Right renal cortex interstitium (tissue), 3 donors: Measurements from ENCODE around the gene ZRANB1. TPM values are rescaled to one million over a fixed set of nuclear protein-coding genes. Genes with fewer than 3 reads are reported as not detected.

Experiments used
- DNase-seq, 3 donors: peaks; one replicate each; pipeline ENCODE4 v3.0.0-alpha.2; 2013; ENCODE audit warnings: low read depth in 3 of 3, low spot score in 2 of 3
- polyA plus RNA-seq, 3 donors: library from polyadenylated mRNA; unstranded; fragments of 120-200 nt; gene quantifications; one replicate each; pipeline ENCODE4 v1.2.1, GENCODE V29; 2013; ENCODE audit not compliant: insufficient read length in 3 of 3

ZRANB1 gene
- polyA plus RNA-seq, 3 donors: 28.9 to 30.1 (median 29.1) TPM

GRCh38 chr10:124918906-124919305 is 23.0 kb upstream of the ZRANB1 start:
- no peak for DNase-seq

GRCh38 chr10:124921261-124921660 is 20.7 kb upstream of the ZRANB1 start:
- no peak for DNase-seq

- no peak for DNase-seq
Measured at GRCh38 chr10:124923684-124924083, 18.2 kb upstream of the ZRANB1 start.

GRCh38 chr10:124926548-124926947 is 15.4 kb upstream of the ZRANB1 start:
- no peak for DNase-seq

DNA sequence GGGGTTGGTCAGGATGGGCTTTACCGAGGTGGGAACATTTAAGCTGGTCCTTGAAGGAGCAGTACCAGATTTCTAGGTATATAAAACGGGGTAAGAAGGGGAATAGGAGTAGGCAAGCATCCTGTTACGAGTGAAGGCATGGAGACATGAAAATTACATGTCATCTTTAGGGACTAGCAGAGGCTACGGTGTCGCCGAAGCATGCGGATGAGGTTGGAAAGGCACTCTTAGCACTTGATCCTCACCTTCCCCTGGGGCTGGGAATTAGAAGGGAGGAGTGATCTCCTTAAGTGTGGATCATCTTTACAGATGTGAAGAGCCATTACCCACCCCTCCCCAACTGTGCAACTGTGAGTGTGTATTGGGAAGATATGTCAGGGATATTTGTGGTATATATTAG is 13.8 kb upstream of the ZRANB1 start:
- DNase-seq: no peak

- DNase-seq: no peak
Measured at GRCh38 chr10:124928545-124928944, 13.4 kb upstream of the ZRANB1 start.

DNA sequence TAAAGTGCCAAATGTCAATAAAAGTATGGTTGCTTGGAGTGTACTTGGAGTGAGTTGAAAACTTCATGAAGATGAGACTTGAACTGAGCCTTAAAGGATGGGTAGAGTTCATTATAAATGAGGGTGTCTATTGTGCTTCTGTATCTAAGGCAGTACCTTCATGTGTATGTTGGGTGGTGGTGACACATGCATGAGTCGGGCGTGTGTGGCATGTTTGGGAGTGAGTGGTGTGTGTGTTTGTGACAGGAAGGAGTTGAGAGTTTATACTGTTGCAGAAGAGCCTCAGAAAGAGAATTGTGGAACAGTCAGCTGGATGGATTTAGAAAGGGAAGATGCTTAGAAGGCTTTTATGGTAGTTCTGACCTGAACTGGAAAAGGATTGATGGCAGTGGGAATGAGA is 6.0 kb upstream of the ZRANB1 start:
- DNase-seq: no peak

DNA sequence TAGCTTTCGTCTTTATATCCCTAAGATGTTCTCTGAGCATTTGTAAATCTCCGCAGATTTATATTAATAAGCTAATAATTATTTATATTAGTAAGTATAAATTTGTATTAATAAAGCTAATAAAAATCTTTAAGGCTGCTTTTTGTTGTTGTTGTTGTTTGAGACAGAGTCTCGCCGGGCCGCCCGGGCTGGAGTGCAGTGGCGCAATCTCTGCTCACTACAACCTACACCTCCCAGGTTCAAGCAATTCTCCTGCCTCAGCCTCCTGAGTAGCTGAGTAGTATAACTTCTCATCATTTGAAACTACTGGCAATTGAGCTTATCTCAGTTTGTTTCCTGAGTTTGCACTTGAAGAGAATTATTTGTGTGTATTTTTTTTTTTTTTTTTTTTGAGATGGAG is 5.1 kb upstream of the ZRANB1 start:
- no peak for DNase-seq

GRCh38 chr10:124939290-124939689 is 2.6 kb upstream of the ZRANB1 start:
- no peak for DNase-seq

- DNase-seq: no peak
Measured at GRCh38 chr10:124942317-124943169, 620 bp downstream of the ZRANB1 start.

- no peak for DNase-seq
Measured at GRCh38 chr10:124943301-124944092, 1.6 kb downstream of the ZRANB1 start.

DNA sequence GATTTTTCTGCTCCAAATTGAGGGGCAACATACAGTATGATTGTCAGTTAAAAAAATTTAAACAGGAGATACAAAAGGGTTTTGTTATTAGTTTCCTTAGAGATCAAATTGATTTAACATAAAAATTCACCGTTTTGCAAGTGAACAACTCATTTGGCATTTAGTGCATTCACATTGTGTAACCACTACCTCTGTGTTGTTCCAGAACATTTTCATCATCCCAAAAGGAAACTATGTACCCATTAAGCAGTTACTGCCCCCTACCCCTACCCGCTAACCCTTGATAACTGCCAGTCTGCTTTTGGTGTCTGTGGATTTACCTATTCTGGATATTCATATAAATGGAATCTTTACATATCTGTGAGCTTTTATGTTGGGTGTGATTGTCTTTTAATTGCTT is 3.1 kb downstream of the ZRANB1 start:
- DNase-seq: no peak

GRCh38 chr10:124946945-124947344 is 5.0 kb downstream of the ZRANB1 start:
- no peak for DNase-seq

- no peak for DNase-seq
Measured at GRCh38 chr10:124949543-124949942, 7.6 kb downstream of the ZRANB1 start.

DNA sequence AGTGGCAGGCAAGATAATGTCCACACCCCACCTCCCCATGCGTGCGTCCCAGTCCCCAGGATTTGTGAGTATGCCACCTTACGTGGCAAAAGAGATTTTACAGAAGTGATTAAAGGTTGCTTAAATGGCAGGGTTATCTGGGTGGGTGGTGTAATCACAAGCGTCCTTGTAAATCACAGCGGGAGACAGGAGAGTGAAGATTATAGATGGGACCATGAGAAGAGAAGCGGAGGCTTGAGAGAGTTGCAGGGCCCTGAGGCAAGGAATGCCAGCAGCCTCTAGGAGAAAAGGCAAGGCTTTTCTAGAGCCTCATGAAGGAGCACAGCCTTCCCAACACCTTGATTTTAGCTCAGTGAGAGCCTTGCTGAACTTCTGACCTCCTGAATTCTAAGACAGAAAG is 10.2 kb downstream of the ZRANB1 start:
- no peak for DNase-seq

- no peak for DNase-seq
Measured at GRCh38 chr10:124953421-124953820, 11.5 kb downstream of the ZRANB1 start.

GRCh38 chr10:124955243-124955642 is 13.3 kb downstream of the ZRANB1 start:
- no peak for DNase-seq

GRCh38 chr10:124955868-124956267 is 13.9 kb downstream of the ZRANB1 start:
- DNase-seq: no peak

GRCh38 chr10:124956764-124957163 is 14.8 kb downstream of the ZRANB1 start:
- no peak for DNase-seq

DNA sequence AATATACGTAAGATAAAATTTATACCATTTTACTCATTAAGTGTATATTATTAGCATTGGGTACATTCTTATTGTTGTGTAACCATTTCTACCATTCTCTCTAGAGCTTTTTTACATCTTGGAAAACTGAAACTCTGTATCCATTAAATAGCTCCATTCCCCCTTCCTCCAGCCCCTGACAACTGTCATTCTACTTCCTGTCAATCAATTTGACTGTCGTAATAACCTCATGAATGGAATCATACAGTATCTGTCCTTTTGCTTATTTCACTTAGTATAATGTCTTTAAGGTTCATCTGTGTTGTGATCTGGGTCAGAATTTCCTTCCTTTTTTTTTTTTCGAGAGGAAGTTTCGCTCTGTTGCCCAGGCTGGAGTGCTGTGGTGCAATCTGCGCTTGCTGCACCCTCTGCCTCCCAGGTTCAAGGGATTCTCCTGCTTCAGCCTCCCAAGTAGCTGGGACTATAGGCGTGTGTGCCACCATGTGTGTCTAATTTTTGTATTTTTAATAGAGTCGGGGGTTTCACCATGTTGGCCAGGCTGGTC is 15.6 kb downstream of the ZRANB1 start:
- no peak for DNase-seq

- DNase-seq: no peak
Measured at GRCh38 chr10:124959564-124959963, 17.6 kb downstream of the ZRANB1 start.

DNA sequence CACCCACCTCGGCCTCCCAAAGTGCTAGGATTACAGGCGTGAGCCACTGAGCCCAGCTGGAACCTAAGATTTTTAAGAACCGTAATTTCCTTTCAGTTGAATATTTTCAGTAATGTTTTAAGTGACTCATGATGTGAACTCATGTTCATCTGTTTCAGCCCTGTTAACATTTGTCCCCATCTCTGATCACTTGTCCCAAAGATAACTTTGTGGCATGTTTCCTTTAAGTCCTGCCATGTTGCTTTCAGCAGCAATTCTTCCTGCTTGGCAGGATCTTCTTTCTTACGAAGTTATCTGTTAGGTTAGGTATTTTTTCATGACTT is 19.3 kb downstream of the ZRANB1 start:
- DNase-seq: no peak
